Measurements from ENCODE around the gene NOL4L.

The NOL4L gene

DNA sequence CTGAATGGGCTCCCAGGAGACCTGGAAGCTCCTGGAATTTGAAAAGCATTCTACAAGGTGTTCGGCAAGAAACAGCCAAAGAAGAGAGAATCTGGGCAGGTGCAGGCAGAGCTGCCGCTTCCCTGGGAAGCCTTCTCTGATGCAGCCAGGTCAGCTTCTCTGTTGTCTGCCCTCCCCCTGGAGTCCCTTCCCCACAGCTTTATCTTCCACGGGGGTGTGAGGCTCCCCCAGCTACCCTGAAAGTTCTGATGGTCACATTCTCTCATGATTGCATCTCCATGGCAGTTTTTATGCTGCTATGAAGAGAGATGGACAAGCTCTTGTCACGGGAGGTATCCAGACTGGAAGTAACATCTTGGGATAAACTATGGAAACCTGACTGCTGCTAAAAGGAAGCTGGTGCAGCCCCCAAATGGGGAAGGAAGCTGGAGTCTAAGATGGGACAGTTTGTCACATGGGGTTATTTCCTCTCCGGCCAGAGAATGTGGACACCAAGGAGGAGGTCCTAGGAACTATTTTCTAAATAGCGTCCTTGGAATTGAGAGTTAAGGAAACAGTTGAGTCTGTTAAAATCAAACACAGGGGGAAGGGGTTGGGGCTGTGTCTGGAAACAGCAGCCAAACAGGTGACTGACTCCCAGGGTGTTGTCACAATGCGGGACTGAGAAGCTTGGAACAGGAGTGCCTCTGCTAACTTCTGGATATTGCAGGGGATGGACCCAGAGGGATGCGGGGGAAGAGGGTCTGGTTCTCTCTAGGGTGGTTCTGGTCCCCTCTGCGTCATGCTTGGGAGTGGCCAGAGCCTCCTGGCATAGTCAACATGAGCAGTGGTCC lies 135.9 kb downstream of the NOL4L start:
- WGBS (ENCODE audit: extremely low coverage, insufficient coverage, insufficient read length): no CpG with 5 or more reads among the region's 9 CpGs

GRCh38 chr20:32448306-32449056 lies 136.7 kb downstream of the NOL4L start:
- H3K27ac ChIP-seq (ENCODE audit: low read depth, low read length): no peak overlapping the region
- H3K23ac ChIP-seq (ENCODE audit: low read length): no peak overlapping the region
- H3K4me3 ChIP-seq (ENCODE audit: low read depth, low read length): no peak overlapping the region
- H2AK5ac ChIP-seq (ENCODE audit: low read length): no peak overlapping the region
- no peak overlapping the region for H2BK5ac ChIP-seq (ENCODE audit: low read depth, low read length, poor library complexity)
- no peak overlapping the region for H4K8ac ChIP-seq (ENCODE audit: low read depth, low read length)
- H3K4me1 ChIP-seq (ENCODE audit: control insufficient read depth in 1 of 2, insufficient read depth in 2 of 2, low read length in 2 of 2): peaks cover 22 to 30% of the 10 kb centered on the region in 2 experiments
- H3K9me3 ChIP-seq (ENCODE audit: insufficient read depth, low read depth, low read length): no peaks in the 10 kb centered on the region
- H3K4ac ChIP-seq (ENCODE audit: low read depth, low read length): no peak overlapping the region
- no peak overlapping the region for H2AFZ ChIP-seq (ENCODE audit: insufficient read depth, low read length, poor library complexity)
- H2BK120ac ChIP-seq (ENCODE audit: insufficient read depth, low read length, poor library complexity): no peak overlapping the region
- H3K18ac ChIP-seq (ENCODE audit: low read length): no peak overlapping the region
- peaks cover 72 to 84% of the 10 kb centered on the region in 2 experiments for H3K36me3 ChIP-seq (ENCODE audit: control insufficient read depth in 1 of 2, insufficient read depth in 2 of 2, low read length in 2 of 2)
- peaks cover 4% of the 10 kb centered on the region for H3K79me1 ChIP-seq (ENCODE audit: low read length)
- no peak overlapping the region for H3K14ac ChIP-seq (ENCODE audit: low read length)
- no peak overlapping the region for H4K91ac ChIP-seq (ENCODE audit: low read depth, low read length)
- no CpG with 5 or more reads among the region's 13 CpGs for WGBS (ENCODE audit: extremely low coverage, insufficient coverage, insufficient read length)
- no peak overlapping the region for H2BK12ac ChIP-seq (ENCODE audit: low read length)
- H3K79me2 ChIP-seq (ENCODE audit: control insufficient read depth, insufficient read depth, low read length, poor library complexity): no peaks in the 10 kb centered on the region
- H3K27me3 ChIP-seq (ENCODE audit: insufficient read depth, low read length): no peaks in the 10 kb centered on the region
- peak overlapping the region; percentile 9 for H4K12ac ChIP-seq (ENCODE audit: low read depth, low read length)
- no peak overlapping the region for H3K4me2 ChIP-seq (ENCODE audit: low read length)
- peak in 1 of 2 donors; percentile 5 for DNase-seq
- no peak overlapping the region for H3K9ac ChIP-seq (ENCODE audit: low read length)

More for the DNA sequence above, 135.9 kb downstream of the NOL4L start:
- Histone ChIP-seq H3K14ac (ENCODE audit: low read length) (no peak overlapping the region), H3K4me3 (ENCODE audit: low read depth, low read length) (no peak overlapping the region), H2BK5ac (ENCODE audit: low read depth, low read length, poor library complexity) (no peak overlapping the region), H3K27ac (ENCODE audit: low read depth, low read length) (no peak overlapping the region), H3K9me3 (ENCODE audit: insufficient read depth, low read depth, low read length) (no peaks in the 10 kb centered on the region), H4K8ac (ENCODE audit: low read depth, low read length) (no peak overlapping the region), H2AK5ac (ENCODE audit: low read length) (no peak overlapping the region), H2BK12ac (ENCODE audit: low read length) (no peak overlapping the region), H3K23ac (ENCODE audit: low read length) (no peak overlapping the region), H2BK120ac (ENCODE audit: insufficient read depth, low read length, poor library complexity) (no peak overlapping the region), H3K36me3 (ENCODE audit: control insufficient read depth in 1 of 2, insufficient read depth in 2 of 2, low read length in 2 of 2) (peaks cover 80 to 91% of the 10 kb centered on the region in 2 experiments), H4K12ac (ENCODE audit: low read depth, low read length) (no peak overlapping the region), H3K79me2 (ENCODE audit: control insufficient read depth, insufficient read depth, low read length, poor library complexity) (no peaks in the 10 kb centered on the region), H3K9ac (ENCODE audit: low read length) (no peak overlapping the region), H3K4me1 (ENCODE audit: control insufficient read depth in 1 of 2, insufficient read depth in 2 of 2, low read length in 2 of 2) (peaks cover 22 to 30% of the 10 kb centered on the region in 2 experiments), H3K79me1 (ENCODE audit: low read length) (peaks cover 4% of the 10 kb centered on the region), H2AFZ (ENCODE audit: insufficient read depth, low read length, poor library complexity) (no peak overlapping the region), H4K91ac (ENCODE audit: low read depth, low read length) (no peak overlapping the region), H3K27me3 (ENCODE audit: insufficient read depth, low read length) (no peaks in the 10 kb centered on the region), H3K18ac (ENCODE audit: low read length) (no peak overlapping the region), H3K4ac (ENCODE audit: low read depth, low read length) (no peak overlapping the region), H3K4me2 (ENCODE audit: low read length) (no peak overlapping the region)
- DNase-seq: no peak

DNA sequence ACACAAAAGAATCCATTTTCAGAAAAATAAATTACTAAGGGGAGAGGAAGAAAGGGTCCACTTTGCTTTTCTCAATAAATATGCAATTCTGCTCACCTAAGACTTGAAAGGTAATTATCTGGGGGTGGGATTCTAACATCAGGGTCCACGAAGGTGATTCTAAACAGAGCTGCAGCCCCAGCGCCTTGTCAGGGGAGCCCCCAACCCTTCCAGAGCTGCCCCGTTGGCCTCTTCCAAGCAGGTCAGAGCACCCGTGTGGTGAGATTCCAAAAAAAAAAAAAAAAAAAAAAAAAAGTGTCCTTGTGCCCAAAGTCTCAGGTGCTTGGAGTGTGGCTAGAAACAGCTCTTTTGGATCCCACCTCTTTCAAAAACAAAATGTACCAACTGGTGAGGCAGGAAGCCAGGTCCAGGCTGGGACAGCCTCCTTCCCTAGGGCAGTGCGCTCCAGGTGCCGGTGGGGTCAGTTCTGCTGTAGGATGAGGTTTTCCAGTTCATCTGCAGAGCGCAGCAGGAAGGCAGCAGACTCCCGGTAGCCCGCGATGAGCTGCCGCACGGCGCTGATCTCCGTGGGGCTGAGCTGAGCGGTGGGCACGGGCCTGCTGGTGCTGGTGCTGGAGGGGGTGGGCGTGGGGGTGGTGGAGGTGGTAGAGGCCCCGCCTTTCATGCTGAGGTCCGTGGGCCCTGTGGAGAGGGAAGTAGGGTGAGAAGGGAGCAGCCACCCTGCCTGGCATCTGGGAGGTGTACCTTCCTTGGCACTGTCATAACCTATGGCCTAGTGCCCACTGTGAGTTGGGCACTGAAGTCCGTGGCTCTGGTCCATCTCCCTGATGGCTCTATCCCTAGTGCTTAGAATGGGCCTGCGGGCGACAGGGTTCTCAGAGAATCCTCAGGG lies 137.8 kb downstream of the NOL4L start:
- Histone ChIP-seq H3K14ac (ENCODE audit: low read length) (no peak overlapping the region), H3K4me1 (ENCODE audit: control insufficient read depth in 1 of 2, insufficient read depth in 2 of 2, low read length in 2 of 2) (peaks cover 22 to 33% of the 10 kb centered on the region in 2 experiments), H2BK120ac (ENCODE audit: insufficient read depth, low read length, poor library complexity) (no peak overlapping the region), H3K9me3 (ENCODE audit: insufficient read depth, low read depth, low read length) (no peaks in the 10 kb centered on the region), H3K4ac (ENCODE audit: low read depth, low read length) (no peak overlapping the region), H2AK5ac (ENCODE audit: low read length) (no peak overlapping the region), H3K23ac (ENCODE audit: low read length) (no peak overlapping the region), H3K4me2 (ENCODE audit: low read length) (no peak overlapping the region), H3K18ac (ENCODE audit: low read length) (no peak overlapping the region), H3K4me3 (ENCODE audit: low read depth, low read length) (no peak overlapping the region), H2BK5ac (ENCODE audit: low read depth, low read length, poor library complexity) (no peak overlapping the region), H4K12ac (ENCODE audit: low read depth, low read length) (no peak overlapping the region), H4K8ac (ENCODE audit: low read depth, low read length) (no peak overlapping the region), H3K27ac (ENCODE audit: low read depth, low read length) (no peak overlapping the region), H3K79me2 (ENCODE audit: control insufficient read depth, insufficient read depth, low read length, poor library complexity) (no peaks in the 10 kb centered on the region), H3K79me1 (ENCODE audit: low read length) (peaks cover 4% of the 10 kb centered on the region), H3K9ac (ENCODE audit: low read length) (no peak overlapping the region), H3K27me3 (ENCODE audit: insufficient read depth, low read length) (no peaks in the 10 kb centered on the region), H2AFZ (ENCODE audit: insufficient read depth, low read length, poor library complexity) (no peak overlapping the region), H2BK12ac (ENCODE audit: low read length) (no peak overlapping the region), H3K36me3 (ENCODE audit: control insufficient read depth in 1 of 2, insufficient read depth in 2 of 2, low read length in 2 of 2) (peaks cover 61 to 75% of the 10 kb centered on the region in 2 experiments), H4K91ac (ENCODE audit: low read depth, low read length) (no peak overlapping the region)
- no CpG with 5 or more reads among the region's 22 CpGs for WGBS (ENCODE audit: extremely low coverage, insufficient coverage, insufficient read length)
- DNase-seq: no peak
